WTC11 (cell line): Measurements from ENCODE around the gene RABGGTA.

Source experiments
- CBFB ChIP-seq: sonication (generic); formaldehyde crosslinking; IDR thresholded peaks from 2 replicates; pipeline ENCODE4 v1.8.1; 2022; ENCODE audit warnings: mild to moderate bottlenecking, low read depth, missing genetic modification reagents
- CREB1 ChIP-seq: sonication (generic); formaldehyde crosslinking; IDR thresholded peaks from 2 replicates; pipeline ENCODE4 v1.8.0; 2023; ENCODE audit warnings: mild to moderate bottlenecking, missing genetic modification reagents
- FOXK1 ChIP-seq: sonication (generic); formaldehyde crosslinking; IDR thresholded peaks from 2 replicates; pipeline ENCODE4 v1.8.0; 2022; ENCODE audit warnings: mild to moderate bottlenecking, moderate library complexity, missing genetic modification reagents
- KAT7 ChIP-seq: sonication (generic); formaldehyde crosslinking; IDR thresholded peaks from 2 replicates; pipeline ENCODE4 v1.8.1; 2023; ENCODE audit warnings: missing genetic modification reagents, mild to moderate bottlenecking, borderline replicate concordance
- NFE2L1 ChIP-seq: sonication (generic); formaldehyde crosslinking; IDR thresholded peaks from 2 replicates; pipeline ENCODE4 v1.8.1; 2023; ENCODE audit warnings: missing genetic modification reagents
- TF ChIP-seq, protein P1 (sequence below): fragments of 200-600 bp; IDR thresholded peaks from 2 replicates; pipeline ENCODE4 v1.8.0; 2022; ENCODE audit warnings: antibody characterized with exemption

DNA sequence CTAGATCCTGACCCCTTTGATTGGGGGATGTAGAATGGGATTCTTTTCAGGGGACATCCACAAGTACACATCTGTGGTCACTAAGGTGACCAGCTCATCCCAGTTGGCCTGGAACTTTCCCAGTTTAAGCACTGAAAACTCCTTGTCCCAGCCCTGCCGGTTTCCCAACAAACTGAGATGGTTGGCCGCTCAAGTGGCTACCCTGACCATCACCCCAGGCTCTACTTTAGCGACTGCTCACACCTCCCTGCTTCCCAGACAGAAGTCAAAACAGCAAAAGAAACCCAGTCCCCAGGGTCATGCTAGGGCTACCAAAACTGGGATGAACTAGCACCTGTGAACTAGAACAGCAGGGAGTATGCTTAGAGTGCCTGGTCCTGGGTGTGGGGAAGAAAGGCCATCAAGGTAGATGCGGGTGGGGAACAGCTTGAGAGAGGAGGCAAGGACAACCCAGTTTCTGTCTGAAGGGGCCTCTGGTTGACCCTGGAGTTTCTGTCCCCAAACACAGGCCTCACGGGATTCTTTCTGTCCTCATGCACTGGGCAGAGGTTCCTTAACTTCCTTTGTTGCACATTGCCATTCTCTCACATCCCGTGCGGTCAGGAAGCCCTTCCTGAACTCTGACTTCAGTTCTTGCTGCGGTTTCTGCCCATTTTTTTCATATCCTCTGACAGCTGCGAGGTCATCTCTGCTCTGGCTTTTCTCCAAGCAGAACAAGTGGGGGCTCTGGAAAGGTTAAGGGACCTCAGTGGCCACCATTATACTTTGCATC, 41.5 kb upstream of the RABGGTA start:
- TF ChIP-seq, protein P1, sequence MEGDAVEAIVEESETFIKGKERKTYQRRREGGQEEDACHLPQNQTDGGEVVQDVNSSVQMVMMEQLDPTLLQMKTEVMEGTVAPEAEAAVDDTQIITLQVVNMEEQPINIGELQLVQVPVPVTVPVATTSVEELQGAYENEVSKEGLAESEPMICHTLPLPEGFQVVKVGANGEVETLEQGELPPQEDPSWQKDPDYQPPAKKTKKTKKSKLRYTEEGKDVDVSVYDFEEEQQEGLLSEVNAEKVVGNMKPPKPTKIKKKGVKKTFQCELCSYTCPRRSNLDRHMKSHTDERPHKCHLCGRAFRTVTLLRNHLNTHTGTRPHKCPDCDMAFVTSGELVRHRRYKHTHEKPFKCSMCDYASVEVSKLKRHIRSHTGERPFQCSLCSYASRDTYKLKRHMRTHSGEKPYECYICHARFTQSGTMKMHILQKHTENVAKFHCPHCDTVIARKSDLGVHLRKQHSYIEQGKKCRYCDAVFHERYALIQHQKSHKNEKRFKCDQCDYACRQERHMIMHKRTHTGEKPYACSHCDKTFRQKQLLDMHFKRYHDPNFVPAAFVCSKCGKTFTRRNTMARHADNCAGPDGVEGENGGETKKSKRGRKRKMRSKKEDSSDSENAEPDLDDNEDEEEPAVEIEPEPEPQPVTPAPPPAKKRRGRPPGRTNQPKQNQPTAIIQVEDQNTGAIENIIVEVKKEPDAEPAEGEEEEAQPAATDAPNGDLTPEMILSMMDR = no peak
- TF ChIP-seq KAT7 (CRISPR knock-in tag) (no peak), FOXK1 (no peak), CREB1 (CRISPR knock-in tag) (no peak), NFE2L1 (CRISPR knock-in tag) (no peak), CBFB (CRISPR knock-in tag) (no peak)
